HepG2 (cell line): ENCODE results near the gene HOXB6.

Experiments
- ATF7 ChIP-seq, 2 experiments: fragments of 450-650 bp in 1 of 2; sonication (generic) in 1 of 2; formaldehyde crosslinking in 1 of 2; IDR thresholded peaks; 2 replicates each; pipeline versions ENCODE4 v1.4.0 to v1.6.1; 2016 to 2020; ENCODE audit warnings: antibody characterized with exemption in 1 of 2, mild to moderate bottlenecking in 1 of 2, missing genetic modification reagents in 1 of 2
- CHD4 ChIP-seq: fragments of 200-600 bp; sonication (generic); IDR thresholded peaks from 2 replicates; pipeline ENCODE4 v1.7.0; 2017; ENCODE audit warnings: mild to moderate bottlenecking, low read length, borderline replicate concordance
- DPF2 ChIP-seq: sonication (generic); formaldehyde crosslinking; IDR thresholded peaks from 2 replicates; pipeline ENCODE4 v1.4.0; 2020; ENCODE audit warnings: mild to moderate bottlenecking, low read depth, missing genetic modification reagents, borderline replicate concordance
- FOXM1 ChIP-seq: sonication (generic); formaldehyde crosslinking; IDR thresholded peaks from 2 replicates; pipeline ENCODE4 v1.5.0; 2020; ENCODE audit warnings: missing genetic modification reagents
- POLR2AphosphoS5 ChIP-seq: IDR thresholded peaks from 2 replicates; pipeline ENCODE4 v1.6.1; 2012; ENCODE audit warnings: low read depth, low read length
- YY1 ChIP-seq: IDR thresholded peaks from 2 replicates; pipeline ENCODE4 v1.6.1; 2011; ENCODE audit warnings: low read length, low read depth, moderate library complexity, mild to moderate bottlenecking; ENCODE audit not compliant: insufficient read depth, insufficient replicate concordance
- ZNF224 ChIP-seq: sonication (generic); formaldehyde crosslinking; IDR thresholded peaks from 2 replicates; pipeline ENCODE4 v1.5.0; 2020; ENCODE audit warnings: mild to moderate bottlenecking, missing genetic modification reagents
- TF ChIP-seq, protein P1 (sequence below): sonication (generic); formaldehyde crosslinking; IDR thresholded peaks from 2 replicates; pipeline ENCODE4 v1.5.0; 2020; ENCODE audit warnings: mild to moderate bottlenecking, missing genetic modification reagents, moderate library complexity
- TF ChIP-seq, protein P2 (sequence below): sonication (generic); formaldehyde crosslinking; IDR thresholded peaks from 2 replicates; pipeline ENCODE4 v1.8.1; 2022; ENCODE audit warnings: low read depth, mild to moderate bottlenecking, missing genetic modification reagents
- TF ChIP-seq, protein P3 (sequence below): IDR thresholded peaks from 2 replicates; pipeline ENCODE4 v1.4.0; 2020; ENCODE audit warnings: mild to moderate bottlenecking, missing genetic modification reagents
- TF ChIP-seq, protein P4 (sequence below): sonication (generic); formaldehyde crosslinking; IDR thresholded peaks from 2 replicates; pipeline ENCODE4 v1.4.0; 2020; ENCODE audit warnings: missing genetic modification reagents, borderline replicate concordance
- TF ChIP-seq, protein P5 (sequence below): sonication (generic); formaldehyde crosslinking; IDR thresholded peaks from 2 replicates; pipeline ENCODE4 v1.8.0; 2022; ENCODE audit warnings: missing genetic modification reagents, mild to moderate bottlenecking, borderline replicate concordance
- TF ChIP-seq, protein P6 (sequence below): sonication (generic); formaldehyde crosslinking; IDR thresholded peaks from 2 replicates; pipeline ENCODE4 v1.9.0; 2021; ENCODE audit warnings: missing genetic modification reagents, borderline replicate concordance

DNA sequence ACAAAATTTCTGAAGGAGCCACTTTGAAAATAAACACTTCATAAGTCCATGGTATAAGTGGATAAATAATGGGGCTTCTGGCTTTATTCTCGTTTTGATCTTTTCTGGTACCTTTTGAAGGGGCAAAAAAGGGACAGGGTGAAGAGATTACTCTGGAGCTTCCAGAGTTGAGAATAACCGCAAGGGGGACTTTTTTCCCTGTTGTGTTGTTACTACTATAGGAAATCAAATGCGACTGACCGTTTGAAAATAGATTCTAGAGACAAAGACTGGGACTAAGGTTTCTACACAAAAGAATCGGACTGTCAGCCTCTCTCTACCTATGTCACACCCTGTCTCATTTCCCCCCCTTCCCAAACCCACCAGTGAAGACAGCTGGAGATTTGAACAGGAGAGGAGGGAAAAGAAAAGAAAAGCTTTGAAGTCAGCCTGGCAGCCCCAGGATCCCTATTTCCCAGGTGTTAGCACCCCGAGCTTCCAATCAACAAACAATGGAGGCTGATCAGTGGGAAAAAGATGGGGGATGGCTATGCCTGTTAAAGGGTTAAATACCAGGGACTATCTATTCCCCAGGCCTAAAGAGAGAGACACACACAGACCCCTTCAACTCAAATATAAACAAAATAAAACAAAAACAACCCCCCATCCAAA is 35.0 kb downstream of the HOXB6 start:
- TF ChIP-seq ZNF224 (CRISPR knock-in tag) (no peak), YY1 (no peak), DPF2 (CRISPR knock-in tag) (no peak), FOXM1 (CRISPR knock-in tag) (no peak), POLR2AphosphoS5 (no peak), ATF7 (IDR thresholded peaks at IDR 0.05) (no peak), ATF7 (CRISPR knock-in tag; IDR thresholded peaks at IDR 0.05) (no peak), CHD4 (no peak)
- TF ChIP-seq, protein P1, sequence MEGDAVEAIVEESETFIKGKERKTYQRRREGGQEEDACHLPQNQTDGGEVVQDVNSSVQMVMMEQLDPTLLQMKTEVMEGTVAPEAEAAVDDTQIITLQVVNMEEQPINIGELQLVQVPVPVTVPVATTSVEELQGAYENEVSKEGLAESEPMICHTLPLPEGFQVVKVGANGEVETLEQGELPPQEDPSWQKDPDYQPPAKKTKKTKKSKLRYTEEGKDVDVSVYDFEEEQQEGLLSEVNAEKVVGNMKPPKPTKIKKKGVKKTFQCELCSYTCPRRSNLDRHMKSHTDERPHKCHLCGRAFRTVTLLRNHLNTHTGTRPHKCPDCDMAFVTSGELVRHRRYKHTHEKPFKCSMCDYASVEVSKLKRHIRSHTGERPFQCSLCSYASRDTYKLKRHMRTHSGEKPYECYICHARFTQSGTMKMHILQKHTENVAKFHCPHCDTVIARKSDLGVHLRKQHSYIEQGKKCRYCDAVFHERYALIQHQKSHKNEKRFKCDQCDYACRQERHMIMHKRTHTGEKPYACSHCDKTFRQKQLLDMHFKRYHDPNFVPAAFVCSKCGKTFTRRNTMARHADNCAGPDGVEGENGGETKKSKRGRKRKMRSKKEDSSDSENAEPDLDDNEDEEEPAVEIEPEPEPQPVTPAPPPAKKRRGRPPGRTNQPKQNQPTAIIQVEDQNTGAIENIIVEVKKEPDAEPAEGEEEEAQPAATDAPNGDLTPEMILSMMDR (CRISPR knock-in tag), result no peak
- TF ChIP-seq, protein P2, sequence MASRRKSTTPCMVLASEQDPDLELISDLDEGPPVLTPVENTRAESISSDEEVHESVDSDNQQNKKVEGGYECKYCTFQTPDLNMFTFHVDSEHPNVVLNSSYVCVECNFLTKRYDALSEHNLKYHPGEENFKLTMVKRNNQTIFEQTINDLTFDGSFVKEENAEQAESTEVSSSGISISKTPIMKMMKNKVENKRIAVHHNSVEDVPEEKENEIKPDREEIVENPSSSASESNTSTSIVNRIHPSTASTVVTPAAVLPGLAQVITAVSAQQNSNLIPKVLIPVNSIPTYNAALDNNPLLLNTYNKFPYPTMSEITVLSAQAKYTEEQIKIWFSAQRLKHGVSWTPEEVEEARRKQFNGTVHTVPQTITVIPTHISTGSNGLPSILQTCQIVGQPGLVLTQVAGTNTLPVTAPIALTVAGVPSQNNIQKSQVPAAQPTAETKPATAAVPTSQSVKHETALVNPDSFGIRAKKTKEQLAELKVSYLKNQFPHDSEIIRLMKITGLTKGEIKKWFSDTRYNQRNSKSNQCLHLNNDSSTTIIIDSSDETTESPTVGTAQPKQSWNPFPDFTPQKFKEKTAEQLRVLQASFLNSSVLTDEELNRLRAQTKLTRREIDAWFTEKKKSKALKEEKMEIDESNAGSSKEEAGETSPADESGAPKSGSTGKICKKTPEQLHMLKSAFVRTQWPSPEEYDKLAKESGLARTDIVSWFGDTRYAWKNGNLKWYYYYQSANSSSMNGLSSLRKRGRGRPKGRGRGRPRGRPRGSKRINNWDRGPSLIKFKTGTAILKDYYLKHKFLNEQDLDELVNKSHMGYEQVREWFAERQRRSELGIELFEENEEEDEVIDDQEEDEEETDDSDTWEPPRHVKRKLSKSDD (CRISPR knock-in tag), result no peak
- TF ChIP-seq, protein P3, sequence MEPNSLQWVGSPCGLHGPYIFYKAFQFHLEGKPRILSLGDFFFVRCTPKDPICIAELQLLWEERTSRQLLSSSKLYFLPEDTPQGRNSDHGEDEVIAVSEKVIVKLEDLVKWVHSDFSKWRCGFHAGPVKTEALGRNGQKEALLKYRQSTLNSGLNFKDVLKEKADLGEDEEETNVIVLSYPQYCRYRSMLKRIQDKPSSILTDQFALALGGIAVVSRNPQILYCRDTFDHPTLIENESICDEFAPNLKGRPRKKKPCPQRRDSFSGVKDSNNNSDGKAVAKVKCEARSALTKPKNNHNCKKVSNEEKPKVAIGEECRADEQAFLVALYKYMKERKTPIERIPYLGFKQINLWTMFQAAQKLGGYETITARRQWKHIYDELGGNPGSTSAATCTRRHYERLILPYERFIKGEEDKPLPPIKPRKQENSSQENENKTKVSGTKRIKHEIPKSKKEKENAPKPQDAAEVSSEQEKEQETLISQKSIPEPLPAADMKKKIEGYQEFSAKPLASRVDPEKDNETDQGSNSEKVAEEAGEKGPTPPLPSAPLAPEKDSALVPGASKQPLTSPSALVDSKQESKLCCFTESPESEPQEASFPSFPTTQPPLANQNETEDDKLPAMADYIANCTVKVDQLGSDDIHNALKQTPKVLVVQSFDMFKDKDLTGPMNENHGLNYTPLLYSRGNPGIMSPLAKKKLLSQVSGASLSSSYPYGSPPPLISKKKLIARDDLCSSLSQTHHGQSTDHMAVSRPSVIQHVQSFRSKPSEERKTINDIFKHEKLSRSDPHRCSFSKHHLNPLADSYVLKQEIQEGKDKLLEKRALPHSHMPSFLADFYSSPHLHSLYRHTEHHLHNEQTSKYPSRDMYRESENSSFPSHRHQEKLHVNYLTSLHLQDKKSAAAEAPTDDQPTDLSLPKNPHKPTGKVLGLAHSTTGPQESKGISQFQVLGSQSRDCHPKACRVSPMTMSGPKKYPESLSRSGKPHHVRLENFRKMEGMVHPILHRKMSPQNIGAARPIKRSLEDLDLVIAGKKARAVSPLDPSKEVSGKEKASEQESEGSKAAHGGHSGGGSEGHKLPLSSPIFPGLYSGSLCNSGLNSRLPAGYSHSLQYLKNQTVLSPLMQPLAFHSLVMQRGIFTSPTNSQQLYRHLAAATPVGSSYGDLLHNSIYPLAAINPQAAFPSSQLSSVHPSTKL (CRISPR knock-in tag), result no peak
- TF ChIP-seq, protein P4, sequence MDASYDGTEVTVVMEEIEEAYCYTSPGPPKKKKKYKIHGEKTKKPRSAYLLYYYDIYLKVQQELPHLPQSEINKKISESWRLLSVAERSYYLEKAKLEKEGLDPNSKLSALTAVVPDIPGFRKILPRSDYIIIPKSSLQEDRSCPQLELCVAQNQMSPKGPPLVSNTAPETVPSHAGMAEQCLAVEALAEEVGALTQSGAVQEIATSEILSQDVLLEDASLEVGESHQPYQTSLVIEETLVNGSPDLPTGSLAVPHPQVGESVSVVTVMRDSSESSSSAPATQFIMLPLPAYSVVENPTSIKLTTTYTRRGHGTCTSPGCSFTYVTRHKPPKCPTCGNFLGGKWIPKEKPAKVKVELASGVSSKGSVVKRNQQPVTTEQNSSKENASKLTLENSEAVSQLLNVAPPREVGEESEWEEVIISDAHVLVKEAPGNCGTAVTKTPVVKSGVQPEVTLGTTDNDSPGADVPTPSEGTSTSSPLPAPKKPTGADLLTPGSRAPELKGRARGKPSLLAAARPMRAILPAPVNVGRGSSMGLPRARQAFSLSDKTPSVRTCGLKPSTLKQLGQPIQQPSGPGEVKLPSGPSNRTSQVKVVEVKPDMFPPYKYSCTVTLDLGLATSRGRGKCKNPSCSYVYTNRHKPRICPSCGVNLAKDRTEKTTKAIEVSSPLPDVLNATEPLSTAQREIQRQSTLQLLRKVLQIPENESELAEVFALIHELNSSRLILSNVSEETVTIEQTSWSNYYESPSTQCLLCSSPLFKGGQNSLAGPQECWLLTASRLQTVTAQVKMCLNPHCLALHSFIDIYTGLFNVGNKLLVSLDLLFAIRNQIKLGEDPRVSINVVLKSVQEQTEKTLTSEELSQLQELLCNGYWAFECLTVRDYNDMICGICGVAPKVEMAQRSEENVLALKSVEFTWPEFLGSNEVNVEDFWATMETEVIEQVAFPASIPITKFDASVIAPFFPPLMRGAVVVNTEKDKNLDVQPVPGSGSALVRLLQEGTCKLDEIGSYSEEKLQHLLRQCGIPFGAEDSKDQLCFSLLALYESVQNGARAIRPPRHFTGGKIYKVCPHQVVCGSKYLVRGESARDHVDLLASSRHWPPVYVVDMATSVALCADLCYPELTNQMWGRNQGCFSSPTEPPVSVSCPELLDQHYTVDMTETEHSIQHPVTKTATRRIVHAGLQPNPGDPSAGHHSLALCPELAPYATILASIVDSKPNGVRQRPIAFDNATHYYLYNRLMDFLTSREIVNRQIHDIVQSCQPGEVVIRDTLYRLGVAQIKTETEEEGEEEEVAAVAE, result no peak
- TF ChIP-seq, protein P5, sequence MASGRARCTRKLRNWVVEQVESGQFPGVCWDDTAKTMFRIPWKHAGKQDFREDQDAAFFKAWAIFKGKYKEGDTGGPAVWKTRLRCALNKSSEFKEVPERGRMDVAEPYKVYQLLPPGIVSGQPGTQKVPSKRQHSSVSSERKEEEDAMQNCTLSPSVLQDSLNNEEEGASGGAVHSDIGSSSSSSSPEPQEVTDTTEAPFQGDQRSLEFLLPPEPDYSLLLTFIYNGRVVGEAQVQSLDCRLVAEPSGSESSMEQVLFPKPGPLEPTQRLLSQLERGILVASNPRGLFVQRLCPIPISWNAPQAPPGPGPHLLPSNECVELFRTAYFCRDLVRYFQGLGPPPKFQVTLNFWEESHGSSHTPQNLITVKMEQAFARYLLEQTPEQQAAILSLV (CRISPR knock-in tag), result no peak
- TF ChIP-seq, protein P6, sequence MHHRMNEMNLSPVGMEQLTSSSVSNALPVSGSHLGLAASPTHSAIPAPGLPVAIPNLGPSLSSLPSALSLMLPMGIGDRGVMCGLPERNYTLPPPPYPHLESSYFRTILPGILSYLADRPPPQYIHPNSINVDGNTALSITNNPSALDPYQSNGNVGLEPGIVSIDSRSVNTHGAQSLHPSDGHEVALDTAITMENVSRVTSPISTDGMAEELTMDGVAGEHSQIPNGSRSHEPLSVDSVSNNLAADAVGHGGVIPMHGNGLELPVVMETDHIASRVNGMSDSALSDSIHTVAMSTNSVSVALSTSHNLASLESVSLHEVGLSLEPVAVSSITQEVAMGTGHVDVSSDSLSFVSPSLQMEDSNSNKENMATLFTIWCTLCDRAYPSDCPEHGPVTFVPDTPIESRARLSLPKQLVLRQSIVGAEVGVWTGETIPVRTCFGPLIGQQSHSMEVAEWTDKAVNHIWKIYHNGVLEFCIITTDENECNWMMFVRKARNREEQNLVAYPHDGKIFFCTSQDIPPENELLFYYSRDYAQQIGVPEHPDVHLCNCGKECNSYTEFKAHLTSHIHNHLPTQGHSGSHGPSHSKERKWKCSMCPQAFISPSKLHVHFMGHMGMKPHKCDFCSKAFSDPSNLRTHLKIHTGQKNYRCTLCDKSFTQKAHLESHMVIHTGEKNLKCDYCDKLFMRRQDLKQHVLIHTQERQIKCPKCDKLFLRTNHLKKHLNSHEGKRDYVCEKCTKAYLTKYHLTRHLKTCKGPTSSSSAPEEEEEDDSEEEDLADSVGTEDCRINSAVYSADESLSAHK (CRISPR knock-in tag), result no peak
